ENCODE measurements around the gene UBAP2. TPM values are rescaled to one million over a fixed set of nuclear protein-coding genes. Genes with fewer than 3 reads are reported as not detected.

The UBAP2 gene, protein sequence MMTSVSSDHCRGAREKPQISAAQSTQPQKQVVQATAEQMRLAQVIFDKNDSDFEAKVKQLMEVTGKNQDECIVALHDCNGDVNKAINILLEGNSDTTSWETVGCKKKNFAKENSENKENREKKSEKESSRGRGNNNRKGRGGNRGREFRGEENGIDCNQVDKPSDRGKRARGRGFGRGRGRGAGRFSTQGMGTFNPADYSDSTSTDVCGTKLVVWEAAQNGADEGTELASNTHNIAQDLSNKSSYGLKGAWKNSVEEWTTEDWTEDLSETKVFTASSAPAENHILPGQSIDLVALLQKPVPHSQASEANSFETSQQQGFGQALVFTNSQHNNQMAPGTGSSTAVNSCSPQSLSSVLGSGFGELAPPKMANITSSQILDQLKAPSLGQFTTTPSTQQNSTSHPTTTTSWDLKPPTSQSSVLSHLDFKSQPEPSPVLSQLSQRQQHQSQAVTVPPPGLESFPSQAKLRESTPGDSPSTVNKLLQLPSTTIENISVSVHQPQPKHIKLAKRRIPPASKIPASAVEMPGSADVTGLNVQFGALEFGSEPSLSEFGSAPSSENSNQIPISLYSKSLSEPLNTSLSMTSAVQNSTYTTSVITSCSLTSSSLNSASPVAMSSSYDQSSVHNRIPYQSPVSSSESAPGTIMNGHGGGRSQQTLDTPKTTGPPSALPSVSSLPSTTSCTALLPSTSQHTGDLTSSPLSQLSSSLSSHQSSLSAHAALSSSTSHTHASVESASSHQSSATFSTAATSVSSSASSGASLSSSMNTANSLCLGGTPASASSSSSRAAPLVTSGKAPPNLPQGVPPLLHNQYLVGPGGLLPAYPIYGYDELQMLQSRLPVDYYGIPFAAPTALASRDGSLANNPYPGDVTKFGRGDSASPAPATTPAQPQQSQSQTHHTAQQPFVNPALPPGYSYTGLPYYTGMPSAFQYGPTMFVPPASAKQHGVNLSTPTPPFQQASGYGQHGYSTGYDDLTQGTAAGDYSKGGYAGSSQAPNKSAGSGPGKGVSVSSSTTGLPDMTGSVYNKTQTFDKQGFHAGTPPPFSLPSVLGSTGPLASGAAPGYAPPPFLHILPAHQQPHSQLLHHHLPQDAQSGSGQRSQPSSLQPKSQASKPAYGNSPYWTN
- 10 to 100 TPM; 31.0 to 49.6 (median 37.6) TPM for total RNA-seq

DNA sequence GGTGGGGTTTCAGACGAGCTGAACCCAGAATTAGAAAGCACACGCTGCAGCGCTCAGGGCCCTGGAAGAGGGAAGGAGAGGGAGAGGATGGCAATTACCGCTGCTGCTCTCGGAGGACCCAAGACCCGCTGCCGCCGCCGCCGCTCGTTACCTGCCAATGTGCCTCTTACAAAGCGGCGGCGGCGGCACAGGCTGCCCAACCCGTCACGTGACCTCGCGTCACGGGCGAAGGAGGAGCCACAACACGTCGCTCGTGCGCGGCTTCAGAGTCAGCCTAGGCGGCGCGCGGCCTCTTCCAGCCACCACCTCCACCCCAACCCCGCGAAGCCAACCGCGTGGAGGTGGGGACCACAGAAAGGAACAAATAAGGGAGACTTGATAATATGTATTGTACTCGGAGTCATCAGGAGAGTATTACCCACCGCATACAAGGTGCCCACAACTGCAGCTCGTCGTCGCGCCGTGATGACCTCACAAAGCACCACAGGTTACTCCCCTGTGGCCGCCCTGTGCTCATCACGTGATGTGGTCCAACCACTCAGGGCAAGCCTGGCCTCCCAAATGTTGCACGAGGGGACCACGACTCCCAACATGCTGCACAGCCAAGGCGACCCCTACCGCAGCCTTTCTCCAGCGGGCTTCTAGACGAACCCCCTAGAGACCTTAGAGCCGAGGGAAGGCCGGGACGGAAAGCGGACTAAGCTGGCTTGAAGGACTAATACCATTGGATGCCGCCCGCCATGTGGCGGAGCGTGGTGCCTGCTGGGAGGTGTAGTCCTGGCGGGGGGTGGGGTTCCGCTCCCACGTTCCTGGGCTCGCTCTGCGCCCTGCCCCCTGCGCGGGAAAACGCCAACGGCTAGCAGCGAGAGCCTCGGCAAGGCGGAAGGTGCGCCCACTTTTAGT, at the start of gene UBAP2:
TSS of gene UBAP2 (minus strand) at position 161 of the 903 bp plus-strand sequence. CDS start 31,739 bp downstream, outside the sequence.
- Histone ChIP-seq H3K27me3 (no peaks in the 10 kb centered on the region), H3K36me3 (no peaks in the 10 kb centered on the region), H3K27ac (replicated peaks in 1 of 4) (peak within 1 kb of the TSS; percentile 83 to 94 (median 92)), H3K4me3 (peak within 1 kb of the TSS; percentile 70 to 95 (median 79)), H3K4me1 (peaks cover 24 to 39% (median 30%) of the 10 kb centered on the region in 4 donors), H3K9me3 (no peaks in the 10 kb centered on the region)
- DNase-seq (ENCODE audit: extremely low spot score) = peak; percentile 100
- intact Hi-C loops (cut with DNase I) = no loop called here
- TF ChIP-seq, protein P1, sequence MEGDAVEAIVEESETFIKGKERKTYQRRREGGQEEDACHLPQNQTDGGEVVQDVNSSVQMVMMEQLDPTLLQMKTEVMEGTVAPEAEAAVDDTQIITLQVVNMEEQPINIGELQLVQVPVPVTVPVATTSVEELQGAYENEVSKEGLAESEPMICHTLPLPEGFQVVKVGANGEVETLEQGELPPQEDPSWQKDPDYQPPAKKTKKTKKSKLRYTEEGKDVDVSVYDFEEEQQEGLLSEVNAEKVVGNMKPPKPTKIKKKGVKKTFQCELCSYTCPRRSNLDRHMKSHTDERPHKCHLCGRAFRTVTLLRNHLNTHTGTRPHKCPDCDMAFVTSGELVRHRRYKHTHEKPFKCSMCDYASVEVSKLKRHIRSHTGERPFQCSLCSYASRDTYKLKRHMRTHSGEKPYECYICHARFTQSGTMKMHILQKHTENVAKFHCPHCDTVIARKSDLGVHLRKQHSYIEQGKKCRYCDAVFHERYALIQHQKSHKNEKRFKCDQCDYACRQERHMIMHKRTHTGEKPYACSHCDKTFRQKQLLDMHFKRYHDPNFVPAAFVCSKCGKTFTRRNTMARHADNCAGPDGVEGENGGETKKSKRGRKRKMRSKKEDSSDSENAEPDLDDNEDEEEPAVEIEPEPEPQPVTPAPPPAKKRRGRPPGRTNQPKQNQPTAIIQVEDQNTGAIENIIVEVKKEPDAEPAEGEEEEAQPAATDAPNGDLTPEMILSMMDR (IDR thresholded peaks at IDR 0.05) = no peak
- TF ChIP-seq POLR2AphosphoS5 (IDR thresholded peaks at IDR 0.05) (peak; percentile 77 to 89), POLR2A (IDR thresholded peaks at IDR 0.05; ENCODE audit: low read depth) (peak; percentile 78), EP300 (IDR thresholded peaks at IDR 0.05) (no peak)
- WGBS = 0% methylated on average over 22 of the region's 70 CpGs

DNA sequence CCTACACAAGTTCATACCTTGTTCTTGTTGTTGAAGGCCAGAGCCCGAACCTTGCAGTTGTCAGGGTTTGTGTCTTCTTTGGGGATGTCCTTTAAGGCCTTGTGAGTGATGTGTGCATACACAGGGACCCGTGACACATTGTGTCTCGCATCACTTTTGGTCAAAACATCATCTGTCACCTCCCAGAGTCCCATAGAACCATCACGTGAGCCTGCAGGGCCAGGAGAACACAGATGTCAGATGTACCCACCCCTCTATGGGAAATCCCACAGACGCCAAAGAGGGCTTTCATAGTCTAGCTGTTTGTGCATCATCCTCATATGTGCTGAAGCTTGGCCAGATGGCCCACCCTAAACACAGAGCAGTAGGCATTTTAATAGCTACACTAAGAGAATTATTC, 49.6 kb upstream of the UBAP2 start:
- Histone ChIP-seq H3K9me3 (no peaks in the 10 kb centered on the region), H3K4me1 (peaks cover 0 to 3% (median 0%) of the 10 kb centered on the region in 4 donors), H3K36me3 (peaks cover 73 to 98% (median 92%) of the 10 kb centered on the region in 4 donors), H3K27me3 (no peaks in the 10 kb centered on the region), H3K27ac (replicated peaks in 1 of 4) (no peak overlapping the region), H3K4me3 (no peak overlapping the region)
- TF ChIP-seq POLR2A (IDR thresholded peaks at IDR 0.05; ENCODE audit: low read depth) (no peak), POLR2AphosphoS5 (IDR thresholded peaks at IDR 0.05) (no peak), EP300 (IDR thresholded peaks at IDR 0.05) (no peak)
- TF ChIP-seq, protein P1 (IDR thresholded peaks at IDR 0.05) = no peak
- intact Hi-C loops (cut with DNase I) = no loop called here
- DNase-seq (ENCODE audit: extremely low spot score) = no peak
- WGBS = 87% methylated on average over 5 of the region's 5 CpGs

DNA sequence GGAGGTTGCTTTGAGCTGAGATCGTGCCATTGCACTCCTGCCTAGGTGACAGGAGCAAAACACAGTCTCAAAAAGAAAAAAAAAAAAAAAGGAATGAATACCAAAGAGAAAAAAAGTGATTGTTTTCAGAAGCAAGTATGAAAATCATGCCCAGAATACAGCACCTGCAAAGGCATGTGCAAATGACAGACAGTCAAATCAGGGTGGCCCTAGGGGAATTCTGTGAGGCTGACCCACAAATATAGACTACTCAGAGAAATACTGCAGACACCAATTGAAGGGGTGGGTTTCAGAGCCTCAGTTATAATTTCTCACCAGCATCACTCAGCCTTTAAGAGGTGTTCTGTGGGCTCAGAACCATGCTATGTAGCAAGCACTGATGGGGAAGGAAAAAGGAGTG, 49.2 kb upstream of the UBAP2 start:
- no peak overlapping the region for H3K4me3 ChIP-seq
- TF ChIP-seq POLR2AphosphoS5 (IDR thresholded peaks at IDR 0.05) (no peak), EP300 (IDR thresholded peaks at IDR 0.05) (no peak), POLR2A (IDR thresholded peaks at IDR 0.05; ENCODE audit: low read depth) (no peak)
- TF ChIP-seq, protein P1 (IDR thresholded peaks at IDR 0.05) = no peak
- H3K36me3 ChIP-seq = peaks cover 73 to 98% (median 92%) of the 10 kb centered on the region in 4 donors
- H3K9me3 ChIP-seq = no peaks in the 10 kb centered on the region
- H3K27me3 ChIP-seq = no peaks in the 10 kb centered on the region
- intact Hi-C loops (cut with DNase I) = no loop called here
- WGBS = 88% methylated on average over 1 of the region's 1 CpG
- peaks cover 0 to 3% (median 0%) of the 10 kb centered on the region in 4 donors for H3K4me1 ChIP-seq
- DNase-seq (ENCODE audit: extremely low spot score) = no peak
- no peak overlapping the region for H3K27ac ChIP-seq (replicated peaks in 1 of 4)

DNA sequence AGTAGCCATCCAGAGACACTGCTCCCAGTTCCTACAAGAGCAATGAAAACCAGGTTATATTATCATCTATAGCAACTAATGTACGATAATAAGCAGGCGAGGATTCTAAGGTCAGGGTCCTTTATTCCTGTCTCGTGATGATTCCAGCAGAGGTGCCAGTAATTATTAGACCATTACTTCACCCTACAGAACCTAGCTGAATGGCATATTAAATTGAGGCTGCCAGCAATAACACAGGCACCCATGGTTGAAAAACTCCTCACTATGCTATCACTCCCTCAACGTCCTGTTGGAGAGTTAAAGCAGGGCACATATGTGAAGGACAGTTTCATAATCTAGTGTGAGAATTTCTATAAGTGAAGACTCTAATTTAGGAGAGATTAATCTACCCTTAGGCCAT, 48.1 kb upstream of the UBAP2 start:
- Histone ChIP-seq H3K36me3 (peaks cover 72 to 98% (median 92%) of the 10 kb centered on the region in 4 donors), H3K27me3 (no peaks in the 10 kb centered on the region), H3K4me3 (no peak overlapping the region), H3K9me3 (no peaks in the 10 kb centered on the region), H3K27ac (replicated peaks in 1 of 4) (no peak overlapping the region), H3K4me1 (peaks cover 0 to 3% (median 0%) of the 10 kb centered on the region in 4 donors)
- DNase-seq (ENCODE audit: extremely low spot score) = no peak
- intact Hi-C loops (cut with DNase I) = no loop called here
- WGBS = 90% methylated on average over 4 of the region's 4 CpGs
- TF ChIP-seq POLR2AphosphoS5 (IDR thresholded peaks at IDR 0.05) = no peak
- no peak for TF ChIP-seq POLR2A (IDR thresholded peaks at IDR 0.05; ENCODE audit: low read depth)
- TF ChIP-seq, protein P1 (IDR thresholded peaks at IDR 0.05) = no peak
- no peak for TF ChIP-seq EP300 (IDR thresholded peaks at IDR 0.05)

All from esophagus muscularis mucosa (tissue), 4 donors.